Cardiac septum (tissue), 1 donor: Measurements from ENCODE around the gene CCDC201. TPM values are rescaled to one million over a fixed set of nuclear protein-coding genes. Genes with fewer than 3 reads are reported as not detected.

Experiments used
- DNase-seq: peaks from one replicate; pipeline ENCODE4 v3.0.0-alpha.2; 2020; ENCODE audit warnings: low spot score
- intact Hi-C: fragments of 100-400 bp; cut with DNase I; formaldehyde crosslinking; loops from one replicate; pipeline ENCODE4 v1.14.0; 2022
- long read RNA-seq: library from polyadenylated mRNA; unstranded; transcript quantifications from one replicate; pipeline ENCODE4 v2.0.0, GENCODE V29; 2021
- total RNA-seq: library from RNA; stranded (reverse); fragmentation: NEBNext Ultra II Directional; extraction: Animal tissue kit (Norgen Biotek cat#: 25700); gene quantifications from one replicate; pipeline ENCODE4 v1.2.1, GENCODE V29; 2021
- donor health status: DM: no; HTN: no; CAD: no.

Gene CCDC201, protein sequence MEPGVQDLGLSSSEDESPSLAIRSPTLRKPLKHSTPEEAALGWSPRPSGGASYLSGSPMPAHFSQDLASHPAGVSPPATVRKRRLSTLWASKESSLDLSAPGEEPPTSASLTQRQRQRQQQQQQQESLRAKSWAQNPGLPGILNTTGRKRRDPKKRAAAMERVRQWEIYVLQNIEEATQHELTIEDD
- not detected for total RNA-seq
- long read RNA-seq = 0 reads

DNA sequence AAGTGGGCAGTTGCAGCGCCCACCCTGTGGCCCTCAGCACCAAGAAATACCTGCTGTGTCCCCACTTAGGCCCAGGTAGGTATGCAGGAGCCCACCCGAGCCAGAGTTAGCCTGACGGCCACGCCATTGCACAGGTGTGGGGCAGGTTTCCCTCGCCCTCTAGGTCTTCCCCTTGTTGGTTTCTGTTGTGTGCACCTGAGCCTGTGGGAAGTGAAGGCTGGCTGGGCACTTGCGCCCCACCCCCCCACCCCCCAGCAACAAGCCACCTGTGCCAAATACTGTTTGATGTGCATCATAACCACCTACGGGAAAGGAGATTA is at the start of gene CCDC201:
Gene CCDC201, minus strand, starts transcription at position 48 of the 320 bp plus-strand sequence. CDS start 75 bp downstream, outside the sequence.
- intact Hi-C loops = no loop called here
- peak; percentile 50 for DNase-seq

DNA sequence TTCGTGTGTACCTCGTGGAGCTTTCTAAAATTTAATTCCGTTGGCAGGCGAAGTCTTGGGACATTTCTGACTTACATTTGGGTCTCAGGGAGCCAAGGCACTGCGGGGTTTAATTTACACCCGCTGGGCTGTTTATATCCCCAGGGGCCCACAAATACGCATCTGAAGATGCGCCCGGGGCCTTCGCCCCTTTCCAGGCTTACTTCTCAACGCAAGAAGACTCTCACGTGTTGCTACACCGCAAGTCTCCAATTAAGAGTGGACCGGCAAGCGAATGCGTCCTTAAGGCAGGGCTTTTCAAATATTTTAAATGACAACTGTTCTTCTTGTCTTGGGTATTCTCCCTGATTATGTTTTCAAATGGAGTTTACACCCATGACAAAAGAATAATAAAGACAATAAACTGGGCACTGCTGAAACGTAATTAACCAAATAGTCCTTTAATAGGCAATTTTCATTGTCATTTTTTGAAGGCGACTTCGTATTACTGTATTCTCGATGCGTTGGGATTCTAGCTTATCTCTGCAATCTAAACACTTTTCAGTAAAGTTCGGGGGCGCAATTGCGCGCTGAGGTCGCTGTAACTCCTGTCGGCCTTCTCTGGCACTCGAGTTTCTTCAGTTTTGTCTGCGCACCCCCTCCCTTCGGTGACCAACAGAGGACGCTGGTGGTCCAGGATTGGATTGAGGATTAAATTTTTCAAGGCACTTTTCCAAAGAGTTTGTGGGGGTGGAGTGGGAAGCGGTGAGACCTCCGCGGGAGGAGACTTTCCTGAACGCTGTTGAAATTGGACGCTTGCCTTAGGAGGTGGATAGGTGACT is 49.0 kb upstream of the CCDC201 start:
- intact Hi-C loops = loop anchor here (1.0 to 10.0 kb wide), 6 partner anchors 293 to 1258 kb away; no protein-coding TSS in a partner anchor
- DNase-seq = no peak

DNA sequence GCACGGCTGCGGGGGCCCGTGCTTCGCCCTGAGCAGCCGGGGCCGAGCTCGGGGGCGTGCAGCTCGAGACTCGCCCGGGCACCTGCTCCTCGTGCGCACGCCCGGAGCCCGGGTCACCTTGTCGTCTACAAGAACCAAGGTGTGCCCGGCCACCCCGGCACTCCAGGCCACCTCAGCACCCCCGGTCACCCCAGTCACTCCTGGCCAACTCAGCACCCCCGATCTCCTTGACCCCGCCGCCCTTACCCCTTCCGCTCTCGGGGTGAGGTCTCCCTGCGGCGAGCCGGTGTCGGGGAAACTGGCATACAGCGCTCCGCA is 48.5 kb upstream of the CCDC201 start:
- DNase-seq = no peak

DNA sequence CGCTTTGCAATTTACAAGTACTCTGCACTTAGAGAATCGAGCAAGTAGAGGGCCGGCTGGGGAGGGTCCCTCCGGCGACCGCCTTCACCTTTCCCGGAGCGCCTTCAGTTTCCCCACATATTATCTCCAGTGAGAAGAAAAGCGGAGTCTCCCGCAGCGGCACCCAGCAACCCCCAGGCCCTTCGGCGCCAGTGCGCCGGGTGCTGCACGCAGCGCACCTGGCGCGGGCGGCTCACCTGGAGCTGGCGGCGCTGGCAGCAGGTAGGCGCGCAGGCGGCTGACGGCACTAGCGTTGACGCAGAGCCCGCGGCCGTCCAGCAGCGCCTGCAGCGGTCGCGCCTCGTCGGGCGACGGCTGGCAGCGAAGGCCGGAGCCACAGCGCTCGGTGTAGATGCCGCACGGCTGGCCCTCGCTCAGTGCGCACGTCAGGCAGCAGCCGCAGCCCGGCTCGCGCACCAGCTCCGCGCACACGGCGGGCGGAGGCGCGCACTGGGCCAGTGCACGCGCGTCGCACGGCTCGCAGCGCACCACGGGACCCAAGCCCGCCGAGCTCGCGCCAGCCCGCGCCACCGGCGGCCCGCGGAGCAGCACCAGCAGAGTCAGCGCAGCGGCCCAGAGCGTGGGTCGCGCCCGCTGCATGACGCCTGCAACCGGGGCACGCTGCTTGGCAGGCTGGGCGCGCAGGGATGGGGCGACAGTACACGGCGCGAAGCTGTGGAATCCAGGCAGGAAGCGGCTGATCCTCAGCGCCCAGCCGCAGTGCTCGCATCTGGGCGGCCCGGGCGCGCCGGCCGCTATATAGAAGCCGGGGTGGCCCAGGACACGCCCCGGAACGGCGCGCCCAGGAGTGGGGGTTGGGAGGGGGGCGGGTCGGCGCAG is 47.9 kb upstream of the CCDC201 start, which contains the start of gene IGFBP3:
Gene IGFBP3, minus strand, starts transcription at position 771 of the 879 bp plus-strand sequence. Its CDS starts 132 bp downstream, at position 639.
- no peak for DNase-seq
- intact Hi-C loops = loop anchor here (10.0 kb wide), 4 partner anchors 294 to 1014 kb away; no protein-coding TSS in a partner anchor

More for the DNA sequence above, 48.5 kb upstream of the CCDC201 start:
- intact Hi-C loops = loop anchor here (10.0 kb wide), 4 partner anchors 293 to 1013 kb away; no protein-coding TSS in a partner anchor

DNA sequence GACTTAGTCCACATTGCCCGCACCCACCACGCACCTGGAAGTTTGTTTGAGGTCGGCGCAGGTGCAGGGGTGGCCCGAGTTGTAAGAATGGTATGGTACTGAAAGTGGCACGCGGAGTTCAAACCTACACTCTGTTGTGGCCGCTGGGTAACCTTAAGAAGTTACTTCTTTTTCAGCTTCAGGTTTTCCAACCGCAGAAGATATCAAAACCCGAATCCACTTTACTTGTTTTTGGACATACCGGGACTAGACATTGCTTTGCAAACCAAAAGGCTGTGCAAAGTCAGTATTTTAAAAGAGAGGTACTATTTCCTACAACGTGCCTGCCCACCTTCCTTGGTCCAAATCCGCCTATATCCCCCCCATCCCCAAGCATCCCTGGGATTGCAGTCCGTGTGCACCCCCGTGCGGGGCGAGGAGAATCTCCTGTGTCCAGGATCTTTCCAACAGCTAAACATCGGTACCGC is 47.1 kb upstream of the CCDC201 start:
- DNase-seq = no peak
- intact Hi-C loops = loop anchor here (5.0 to 10.0 kb wide), 6 partner anchors 295 to 1332 kb away; no protein-coding TSS in a partner anchor

DNA sequence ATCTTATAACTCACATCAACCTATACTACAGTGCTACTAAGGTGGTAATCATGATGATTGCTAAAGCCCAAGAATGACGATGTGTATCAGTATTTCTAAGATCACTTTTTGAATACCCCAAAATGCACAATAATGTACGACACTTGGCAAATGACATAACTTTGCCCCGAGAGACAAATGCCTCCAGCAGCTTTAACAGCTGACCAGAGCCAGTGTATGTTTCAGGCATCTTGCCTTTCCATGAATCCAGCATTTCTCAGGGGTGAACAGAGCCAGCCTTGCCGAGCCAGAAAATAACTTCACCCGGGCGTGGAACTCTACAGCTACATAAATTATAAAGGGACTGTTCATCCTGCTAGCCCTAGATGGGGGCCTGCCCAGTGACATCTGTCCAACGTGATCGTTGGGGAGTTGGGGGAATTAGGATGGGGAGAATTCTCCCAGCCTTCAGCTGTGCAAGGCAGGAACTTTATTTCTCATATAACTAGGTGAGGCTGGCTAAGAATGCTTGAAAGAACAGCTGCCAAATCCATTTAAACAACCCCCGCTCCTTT is 46.4 kb upstream of the CCDC201 start:
- intact Hi-C loops = loop anchor here (5.0 kb wide), 2 partner anchors 1313 to 1333 kb away; no protein-coding TSS in a partner anchor
- no peak for DNase-seq

DNA sequence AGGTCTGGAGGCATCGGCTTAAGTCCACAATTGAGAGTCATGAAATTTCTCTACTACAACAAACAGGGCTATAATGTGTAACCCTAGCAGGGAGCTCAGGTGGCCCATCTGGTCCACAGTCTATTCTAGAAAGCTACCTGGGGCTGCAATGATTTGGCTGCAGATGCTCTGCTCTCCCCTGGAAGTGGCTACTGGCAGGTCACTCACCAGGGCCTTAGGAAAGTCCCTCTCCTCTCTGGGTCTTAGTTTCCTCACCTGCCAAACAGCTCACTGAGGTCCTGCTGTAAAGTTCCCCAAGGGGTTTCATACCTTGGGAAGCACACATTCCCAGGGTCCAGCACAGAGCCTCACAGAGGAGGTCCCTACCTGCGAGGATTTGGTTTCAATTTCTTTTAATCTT is 45.7 kb upstream of the CCDC201 start:
- intact Hi-C loops = loop anchor here (5.0 kb wide), 2 partner anchors 1314 to 1334 kb away; no protein-coding TSS in a partner anchor
- no peak for DNase-seq

DNA sequence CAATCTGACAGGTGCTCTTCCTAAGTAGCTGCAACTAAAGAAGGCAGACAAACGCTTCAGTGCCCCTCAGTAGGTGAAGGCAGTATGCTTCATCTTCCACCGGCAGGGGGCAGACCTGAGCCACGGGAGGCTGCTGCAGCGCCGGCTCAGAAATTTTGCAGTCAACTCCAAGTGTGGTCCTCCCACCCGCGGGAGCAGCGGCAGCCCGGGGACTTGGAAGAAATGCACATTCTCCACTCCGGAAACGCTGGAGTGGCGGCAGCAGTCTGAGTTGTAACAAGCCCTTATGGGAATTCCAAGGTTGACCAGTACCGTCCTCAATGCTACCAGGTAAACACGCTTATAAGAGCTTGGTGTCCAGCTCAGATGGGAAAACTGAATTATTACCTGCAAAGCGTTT is 44.8 kb upstream of the CCDC201 start:
- intact Hi-C loops = loop anchor here (2.0 to 5.0 kb wide), 3 partner anchors 435 to 1335 kb away; no protein-coding TSS in a partner anchor
- DNase-seq = peak; percentile 85

DNA sequence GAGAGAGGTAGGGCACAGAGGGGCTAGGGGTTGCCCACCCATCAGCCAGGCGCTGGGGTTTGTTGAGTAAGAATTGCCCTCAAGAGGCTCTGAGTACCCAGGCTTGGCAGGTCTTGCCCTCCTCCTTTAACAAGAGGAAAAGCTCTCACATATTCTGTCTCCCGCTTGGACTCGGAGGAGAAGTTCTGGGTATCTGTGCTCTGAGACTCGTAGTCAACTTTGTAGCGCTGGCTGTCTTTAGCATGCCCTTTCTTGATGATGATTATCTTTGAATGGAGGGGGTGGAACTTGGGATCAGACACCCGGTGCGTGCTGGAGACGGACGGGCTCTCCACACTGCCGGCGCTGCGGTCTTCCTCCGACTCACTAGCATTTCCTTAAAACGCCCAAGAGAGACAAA is 44.2 kb upstream of the CCDC201 start:
- intact Hi-C loops = loop anchor here (2.0 to 5.0 kb wide), 3 partner anchors 436 to 1335 kb away; no protein-coding TSS in a partner anchor

DNA sequence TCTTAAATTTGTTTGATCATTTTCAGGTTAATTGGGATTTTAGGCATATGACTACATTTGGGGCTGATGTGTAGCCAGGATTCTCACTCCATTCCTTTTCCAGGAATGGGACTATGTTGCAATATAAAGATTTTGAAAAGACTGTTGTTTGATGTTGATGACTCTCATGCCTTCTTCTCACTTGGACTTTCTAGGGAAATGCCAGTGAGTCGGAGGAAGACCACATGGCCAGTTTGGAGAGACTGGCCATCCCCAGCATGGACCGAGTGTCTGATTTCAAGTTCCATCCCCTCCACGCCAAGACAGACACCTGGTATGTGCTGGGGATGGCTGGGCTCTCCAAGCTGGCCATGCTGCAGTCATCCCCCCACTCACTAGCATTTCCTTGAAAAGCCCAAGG is 42.7 kb upstream of the CCDC201 start:
- no peak for DNase-seq
- intact Hi-C loops = loop anchor here (2.0 to 5.0 kb wide), 3 partner anchors 437 to 1337 kb away; no protein-coding TSS in a partner anchor

More for the DNA sequence above, 44.2 kb upstream of the CCDC201 start:
- DNase-seq = no peak

DNA sequence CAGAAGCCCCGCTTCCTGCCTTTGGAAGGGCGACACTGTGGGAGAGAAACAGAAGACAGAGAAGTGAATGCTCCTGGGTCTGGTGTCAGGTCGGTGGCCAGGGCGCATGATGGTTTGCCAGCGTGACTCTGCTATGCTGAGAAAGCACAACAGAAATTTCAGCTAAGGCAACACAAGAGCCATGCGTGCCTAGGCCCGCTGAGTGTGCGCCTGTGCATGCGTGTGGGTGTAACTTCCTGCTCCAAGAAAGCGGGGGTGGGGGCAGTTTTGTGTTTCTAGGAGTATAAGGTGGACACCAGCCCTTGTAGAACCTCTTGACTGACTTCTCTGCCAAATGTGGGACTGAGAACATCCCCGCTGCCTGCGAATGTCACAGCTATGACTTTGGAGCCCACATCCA is 42.0 kb upstream of the CCDC201 start:
- DNase-seq = no peak
- intact Hi-C loops = loop anchor here (5.0 kb wide), 2 partner anchors 1317 to 1337 kb away; no protein-coding TSS in a partner anchor

DNA sequence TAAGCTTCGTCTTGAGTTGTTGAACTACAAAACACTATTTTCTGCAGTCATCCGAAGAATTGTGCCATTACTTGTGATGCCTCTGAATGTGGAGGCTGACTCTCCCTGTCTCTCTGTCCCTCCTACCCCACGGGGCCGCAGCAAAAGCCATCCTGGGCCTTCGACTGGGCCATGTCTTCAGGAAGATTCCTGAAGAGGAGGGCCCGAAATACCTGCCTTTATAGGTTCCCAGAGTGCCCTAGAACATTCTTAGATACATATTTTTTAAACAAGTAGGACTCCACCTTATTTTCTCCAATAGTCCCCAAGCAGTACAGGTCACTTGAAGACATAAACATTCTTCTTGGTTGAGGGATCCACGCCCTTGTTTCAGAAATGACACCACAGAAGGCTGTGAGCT is 40.1 kb upstream of the CCDC201 start:
- no peak for DNase-seq
- intact Hi-C loops = no loop called here

DNA sequence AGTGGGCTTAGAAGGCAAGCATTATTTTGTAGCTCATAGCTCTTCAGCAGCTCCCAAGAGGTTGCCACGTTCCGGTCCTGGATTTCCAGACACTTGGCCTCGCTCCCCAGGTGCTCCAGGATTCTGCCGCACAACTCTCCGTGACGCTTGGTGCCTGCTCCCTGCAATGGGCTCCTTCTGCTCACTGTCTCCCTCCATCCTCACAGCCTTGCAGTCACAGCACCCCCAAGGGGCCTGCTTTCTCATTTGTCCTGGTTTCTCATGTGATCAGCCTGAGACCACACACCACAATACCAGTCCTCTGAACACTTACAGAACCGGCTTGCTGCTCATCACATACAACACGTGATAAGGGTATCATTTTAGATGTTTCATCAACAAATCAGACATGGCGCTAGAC is 38.4 kb upstream of the CCDC201 start:
- intact Hi-C loops = no loop called here

DNA sequence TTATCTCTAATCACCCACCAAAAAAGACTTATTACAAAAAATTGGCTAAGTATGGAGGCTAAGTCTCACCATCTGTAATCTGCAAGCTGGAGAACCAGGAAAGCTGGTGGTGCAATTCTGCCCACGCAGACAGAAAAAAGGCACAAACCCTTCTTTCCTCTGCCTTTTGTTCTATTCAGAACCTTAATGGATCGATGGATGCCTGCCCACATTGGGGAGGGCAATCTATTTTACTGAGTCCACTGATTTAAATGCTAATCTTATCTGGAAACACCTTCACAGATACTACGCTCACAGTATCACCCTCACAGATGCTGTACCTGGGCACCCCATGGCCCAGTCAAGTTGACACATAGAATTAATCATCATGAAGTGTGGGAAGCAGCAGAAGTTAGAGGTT is 38.0 kb upstream of the CCDC201 start:
- no peak for DNase-seq
- intact Hi-C loops = no loop called here

More for the DNA sequence above, 38.4 kb upstream of the CCDC201 start:
- no peak for DNase-seq

DNA sequence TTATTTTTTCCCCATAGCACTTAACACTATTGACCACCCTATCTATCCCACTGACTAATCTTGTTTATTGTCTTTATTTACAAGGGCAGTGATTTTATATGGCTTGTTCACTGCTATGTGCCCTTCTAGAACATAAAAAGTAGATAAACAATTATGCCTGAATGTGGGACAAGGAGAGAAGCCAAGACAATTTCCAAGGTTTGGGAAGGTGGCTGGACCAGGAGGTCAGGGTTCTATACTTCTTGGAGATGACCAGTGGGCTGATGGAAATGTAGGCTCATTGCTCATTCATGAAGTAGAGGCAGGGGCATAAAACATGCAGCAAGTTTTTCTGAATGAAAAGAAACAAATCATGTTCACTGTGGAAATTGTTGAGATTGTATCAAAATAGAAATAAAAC is 36.7 kb upstream of the CCDC201 start:
- no peak for DNase-seq
- intact Hi-C loops = no loop called here

DNA sequence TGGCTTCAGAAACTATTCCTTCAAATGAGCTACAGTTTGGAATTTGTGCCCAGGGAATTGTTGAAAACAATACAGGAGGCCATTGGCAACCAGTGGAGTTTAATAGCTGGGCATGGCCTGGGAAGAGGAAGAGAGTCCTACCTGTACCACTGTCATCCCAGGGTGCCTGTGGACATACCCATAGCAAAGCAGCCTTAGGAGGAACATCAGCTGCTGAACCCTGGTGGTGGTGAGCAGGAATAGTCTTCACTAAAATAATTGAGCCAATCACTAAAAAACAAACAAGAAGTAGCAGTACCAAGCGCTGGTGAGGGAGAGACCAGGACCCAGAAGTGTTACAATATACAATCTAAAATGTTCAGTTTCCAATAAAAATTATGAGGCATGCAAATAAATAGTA is 29.9 kb upstream of the CCDC201 start:
- DNase-seq = no peak
- intact Hi-C loops = no loop called here

DNA sequence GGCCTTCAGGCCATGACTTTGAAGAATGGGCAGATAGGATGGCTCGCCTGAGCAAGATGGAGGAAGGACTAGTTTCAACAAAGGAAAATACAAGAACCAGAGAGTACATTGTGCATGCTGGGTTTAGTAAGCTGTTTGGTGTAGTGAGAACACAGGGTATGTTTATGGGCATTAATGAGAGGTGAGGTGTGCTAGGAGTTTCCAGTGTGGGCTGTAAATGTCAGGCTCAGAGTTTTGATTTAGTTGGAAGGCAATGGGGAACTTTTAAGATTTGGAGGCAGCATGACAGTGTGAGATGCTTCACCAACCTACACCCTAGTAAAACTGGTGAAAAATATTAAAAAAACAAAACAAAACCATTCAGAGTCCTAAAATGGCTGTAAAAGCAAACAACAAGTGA is 28.7 kb upstream of the CCDC201 start:
- intact Hi-C loops = no loop called here
- DNase-seq = no peak

DNA sequence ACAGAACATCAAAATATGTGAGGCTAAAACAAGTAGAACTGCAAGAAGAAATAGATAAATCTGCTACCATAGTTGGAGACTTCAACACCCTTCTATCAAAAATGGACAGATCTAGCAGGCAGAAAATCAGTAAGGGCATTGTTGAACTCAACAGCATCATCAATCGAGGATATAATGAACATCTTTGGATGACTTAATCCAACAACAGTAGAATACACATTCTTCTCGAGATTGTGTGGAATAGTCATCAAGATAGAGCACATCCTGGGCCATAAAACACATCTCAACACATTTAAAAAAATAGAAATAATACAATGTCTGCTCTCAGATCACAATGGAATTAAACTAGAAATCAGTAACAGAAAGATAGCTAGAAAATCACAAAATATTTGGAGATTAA is 25.3 kb upstream of the CCDC201 start:
- intact Hi-C loops = no loop called here
- no peak for DNase-seq

DNA sequence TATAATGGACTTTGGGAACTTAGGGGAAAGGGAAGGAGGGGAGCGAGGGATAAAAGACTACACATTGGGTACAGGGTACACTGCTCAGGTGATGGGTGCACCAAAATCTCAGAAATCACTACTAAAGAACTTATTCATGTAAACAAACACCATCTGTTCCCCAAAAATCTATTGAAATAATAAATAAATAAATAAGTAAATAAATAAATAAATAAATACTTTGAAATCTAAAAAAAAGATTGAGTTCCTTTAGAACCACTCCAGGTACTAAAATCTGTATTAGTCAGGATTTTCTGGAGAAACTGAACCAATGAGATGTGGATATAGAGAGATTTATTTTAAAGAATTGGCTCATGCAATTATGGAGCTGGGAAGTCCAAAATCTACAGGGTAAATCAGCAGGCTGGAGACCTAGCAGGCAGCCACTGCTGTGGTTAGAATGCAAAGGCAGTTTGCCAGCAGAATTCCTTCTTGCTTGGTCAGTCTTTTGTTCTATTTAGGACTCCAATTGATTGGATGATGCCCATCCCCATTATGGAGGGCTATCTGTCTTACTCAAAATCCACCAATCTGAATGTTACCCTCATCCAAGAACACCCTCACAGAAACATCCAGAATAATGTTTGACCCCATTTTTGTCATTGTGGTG is 24.3 kb upstream of the CCDC201 start:
- intact Hi-C loops = no loop called here
- no peak for DNase-seq
